ENCODE measurements around the gene RALGPS1.

- TF ChIP-seq CTCF (IDR thresholded peaks at IDR 0.05), result no peak
- TF ChIP-seq POLR2A (IDR thresholded peaks at IDR 0.05), result no peak
Measured at GRCh38 chr9:127132375-127132774, 217.8 kb downstream of the RALGPS1 start.
